Stimulated activated CD8-positive, alpha-beta memory T cell treated with anti-CD3 and anti-CD28 coated beads, Interleukin-4, amount 100 ng/mL, for 1 hour (primary cell): ENCODE measurements around the gene CDT1.

ENCODE experiments used
- DNase-seq, 2 donors: peaks; one replicate each; pipeline ENCODE4 v3.0.0-alpha.2; 2020; ENCODE audit warnings: low read depth in 2 of 2, low spot score in 1 of 2

The CDT1 gene

GRCh38 chr16:88804173-88804551, 573 bp downstream of the CDT1 start:
- no peak for DNase-seq

- DNase-seq, result no peak
Observed at GRCh38 chr16:88804552-88805339, 1.2 kb downstream of the CDT1 start.

GRCh38 chr16:88805340-88805715, 1.7 kb downstream of the CDT1 start:
- no peak for DNase-seq

GRCh38 chr16:88805887-88806393, 2.4 kb downstream of the CDT1 start:
- DNase-seq, result no peak

GRCh38 chr16:88806491-88807111, 3.0 kb downstream of the CDT1 start:
- no peak for DNase-seq

- no peak for DNase-seq
Observed at GRCh38 chr16:88807142-88807625, 3.6 kb downstream of the CDT1 start.

- DNase-seq, result no peak
Observed at GRCh38 chr16:88807626-88808453, 4.3 kb downstream of the CDT1 start.

- DNase-seq, result no peak
Observed at GRCh38 chr16:88809068-88809675, 5.6 kb downstream of the CDT1 start.

- DNase-seq, result no peak
Observed at GRCh38 chr16:88809676-88810165, 6.1 kb downstream of the CDT1 start.

- no peak for DNase-seq
Observed at GRCh38 chr16:88810166-88810911, 6.8 kb downstream of the CDT1 start.

- DNase-seq, result peak; percentile 35 to 44
Observed at GRCh38 chr16:88810912-88811768, 7.6 kb downstream of the CDT1 start.

- DNase-seq, result peak; percentile 93 to 95
Observed at GRCh38 chr16:88811769-88812512, 8.4 kb downstream of the CDT1 start, which contains the start of gene APRT. Gene APRT, minus strand, starts transcription at chr16:88811928. Its CDS starts 29 bp downstream, at chr16:88811899.

- no peak for DNase-seq
Observed at GRCh38 chr16:88812513-88813268, 9.1 kb downstream of the CDT1 start.

GRCh38 chr16:88813269-88814143, 9.9 kb downstream of the CDT1 start:
- no peak for DNase-seq

GRCh38 chr16:88814144-88814502, 10.5 kb downstream of the CDT1 start:
- no peak for DNase-seq

- DNase-seq, result no peak
Observed at GRCh38 chr16:88815227-88815626, 11.6 kb downstream of the CDT1 start.
